ENCODE measurements around the gene HTR3B.

- TF ChIP-seq EP300 (IDR thresholded peaks at IDR 0.05) = no peak
- no peak for TF ChIP-seq POLR2AphosphoS5 (IDR thresholded peaks at IDR 0.05)
Measured at GRCh38 chr11:113874096-113874495, 30.5 kb upstream of the HTR3B start.
